ENCODE results near the gene SRPK2.

DNA sequence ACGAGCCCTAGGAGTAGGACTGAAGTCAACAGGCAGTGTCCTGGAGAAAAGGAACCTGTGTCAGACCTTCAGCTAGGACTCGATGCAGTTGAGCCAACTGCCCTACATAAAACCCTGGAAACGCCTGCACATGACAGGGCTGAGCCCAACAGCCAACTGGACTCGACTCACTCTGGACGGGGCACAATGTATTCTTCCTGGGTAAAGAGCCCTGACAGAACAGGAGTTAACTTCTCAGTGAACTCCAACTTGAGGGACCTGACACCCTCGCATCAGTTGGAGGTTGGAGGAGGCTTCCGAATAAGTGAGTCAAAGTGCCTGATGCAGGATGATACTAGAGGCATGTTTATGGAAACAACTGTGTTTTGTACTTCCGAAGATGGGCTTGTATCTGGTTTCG lies 281.3 kb downstream of the SRPK2 start:
- TF ChIP-seq, protein P1, sequence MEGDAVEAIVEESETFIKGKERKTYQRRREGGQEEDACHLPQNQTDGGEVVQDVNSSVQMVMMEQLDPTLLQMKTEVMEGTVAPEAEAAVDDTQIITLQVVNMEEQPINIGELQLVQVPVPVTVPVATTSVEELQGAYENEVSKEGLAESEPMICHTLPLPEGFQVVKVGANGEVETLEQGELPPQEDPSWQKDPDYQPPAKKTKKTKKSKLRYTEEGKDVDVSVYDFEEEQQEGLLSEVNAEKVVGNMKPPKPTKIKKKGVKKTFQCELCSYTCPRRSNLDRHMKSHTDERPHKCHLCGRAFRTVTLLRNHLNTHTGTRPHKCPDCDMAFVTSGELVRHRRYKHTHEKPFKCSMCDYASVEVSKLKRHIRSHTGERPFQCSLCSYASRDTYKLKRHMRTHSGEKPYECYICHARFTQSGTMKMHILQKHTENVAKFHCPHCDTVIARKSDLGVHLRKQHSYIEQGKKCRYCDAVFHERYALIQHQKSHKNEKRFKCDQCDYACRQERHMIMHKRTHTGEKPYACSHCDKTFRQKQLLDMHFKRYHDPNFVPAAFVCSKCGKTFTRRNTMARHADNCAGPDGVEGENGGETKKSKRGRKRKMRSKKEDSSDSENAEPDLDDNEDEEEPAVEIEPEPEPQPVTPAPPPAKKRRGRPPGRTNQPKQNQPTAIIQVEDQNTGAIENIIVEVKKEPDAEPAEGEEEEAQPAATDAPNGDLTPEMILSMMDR (IDR thresholded peaks at IDR 0.05): no peak
- TF ChIP-seq EP300 (IDR thresholded peaks at IDR 0.05): no peak
- TF ChIP-seq POLR2AphosphoS5 (IDR thresholded peaks at IDR 0.05): peak in 1 of 2 donors; percentile 11
